ENCODE data around the gene CADM2. TPM values are rescaled to one million over a fixed set of nuclear protein-coding genes. Genes with fewer than 3 reads are reported as not detected.

CADM2 gene
- total and polyA plus RNA-seq, 2 donors (not counting 3 experiments of a cell fraction or from before 2014, with no cell fraction given), result not detected

GRCh38 chr3:84943379-84943778, 15.4 kb upstream of the CADM2 start:
- Histone ChIP-seq H3K27ac (ENCODE audit: insufficient read depth, low read depth, low read length) (no peak overlapping the region), H3K4me3 (replicated peaks in 1 of 3; ENCODE audit: insufficient read depth in 1 of 3, low read depth in 1 of 3, low read length in 3 of 3) (no peak overlapping the region), H3K4me1 (ENCODE audit: control insufficient read depth, extremely low read depth, insufficient read depth, low read length) (no peaks in the 10 kb centered on the region), H3K9ac (replicated peaks; ENCODE audit: extremely low read depth, insufficient read depth, low read length) (no peak overlapping the region), H2AFZ (ENCODE audit: low read depth, low read length) (no peak overlapping the region), H4K20me1 (replicated peaks; ENCODE audit: control insufficient read depth, extremely low read depth, insufficient read depth, low read length) (no peaks in the 10 kb centered on the region), H3K79me2 (ENCODE audit: control insufficient read depth, insufficient read depth, low read length) (no peaks in the 10 kb centered on the region), H3K27me3 (ENCODE audit: control insufficient read depth in 2 of 2, insufficient read depth in 2 of 2, low read length in 2 of 2) (no peaks in the 10 kb centered on the region), H3K36me3 (ENCODE audit: control insufficient read depth in 2 of 2, extremely low read depth in 1 of 2, insufficient read depth in 2 of 2, low read length in 2 of 2) (no peaks in the 10 kb centered on the region), H3K9me1 (replicated peaks; ENCODE audit: control insufficient read depth, extremely low read depth, insufficient read depth, low read length) (no peaks in the 10 kb centered on the region), H3K9me3 (replicated peaks; ENCODE audit: control insufficient read depth, insufficient read depth, low read length) (no peaks in the 10 kb centered on the region), H3K4me2 (ENCODE audit: insufficient read depth, low read length) (no peak overlapping the region)
- TF ChIP-seq FOS (IDR thresholded peaks at IDR 0.05; ENCODE audit: borderline replicate concordance, insufficient read depth, low read length), result no peak
- no peak for TF ChIP-seq GATA2 (IDR thresholded peaks at IDR 0.05; ENCODE audit: insufficient read depth, insufficient read length, low read depth, low read length)
- no peak for TF ChIP-seq EZH2 (IDR thresholded peaks at IDR 0.05; ENCODE audit: borderline replicate concordance, low read depth, low read length, severe bottlenecking)
- no peak for TF ChIP-seq MAX (IDR thresholded peaks at IDR 0.05; ENCODE audit: insufficient read depth, insufficient read length)
- TF ChIP-seq JUN (IDR thresholded peaks at IDR 0.05; ENCODE audit: borderline replicate concordance, insufficient read depth, insufficient read length, low read depth), result no peak
- TF ChIP-seq CTCF (IDR thresholded peaks at IDR 0.05; ENCODE audit: extremely low read depth in 1 of 2, insufficient read depth in 1 of 2, low read depth in 1 of 2, low read length in 2 of 2), result no peak
- no peak for TF ChIP-seq POLR2A (IDR thresholded peaks at IDR 0.05; ENCODE audit: low read depth, low read length)
- no peak for TF ChIP-seq MYC (IDR thresholded peaks at IDR 0.05; ENCODE audit: low read depth, low read length)
- no peak for TF ChIP-seq POLR2AphosphoS5 (IDR thresholded peaks at IDR 0.05; ENCODE audit: insufficient read depth, low read depth, low read length)
- BruUV-seq (replicated peaks), result no TSS peak
- dilution Hi-C loops (cut with MboI; ENCODE audit: extremely low pct_ligation_motif_present, low sequenced_read_pairs) (no loop called here), intact Hi-C loops (cut with micrococcal nuclease) (no loop called here)
- no peak for DNase-seq (ENCODE audit: low read depth, low spot score)
- CTCF ChIA-PET, result no interaction called here
- POLR2A ChIA-PET, result no interaction called here
- no peak for FAIRE-seq
